Midbrain (tissue), 1 donor: ENCODE measurements around the gene ZNF536.
"Not testable (repeated sequence)": the region's sequence is repeated elsewhere in the genome, so short reads cannot be mapped to it uniquely, and the experiment has no call there.

Source experiments
- DNase-seq: peaks from one replicate; lab custom pipeline; 2025; lab: John Stamatoyannopoulos, UW

The ZNF536 gene

GRCh38 chr19:30482956-30483355 lies 110.8 kb downstream of the ZNF536 start:
- no peak for DNase-seq

GRCh38 chr19:30486250-30486649 lies 114.1 kb downstream of the ZNF536 start:
- not testable (repeated sequence) for DNase-seq

- no peak for DNase-seq
Observed at GRCh38 chr19:30487178-30487577, 115.0 kb downstream of the ZNF536 start.

- no peak for DNase-seq
Observed at GRCh38 chr19:30488191-30488590, 116.0 kb downstream of the ZNF536 start.

GRCh38 chr19:30490760-30491159 lies 118.6 kb downstream of the ZNF536 start:
- DNase-seq = no peak

GRCh38 chr19:30492586-30493270 lies 120.5 kb downstream of the ZNF536 start:
- DNase-seq = no peak

GRCh38 chr19:30497034-30497433 lies 124.8 kb downstream of the ZNF536 start:
- DNase-seq = no peak

GRCh38 chr19:30498085-30498484 lies 125.9 kb downstream of the ZNF536 start:
- not testable (repeated sequence) for DNase-seq

GRCh38 chr19:30498707-30499106 lies 126.5 kb downstream of the ZNF536 start:
- peak; percentile 50 for DNase-seq

- no peak for DNase-seq
Observed at GRCh38 chr19:30504272-30504671, 132.1 kb downstream of the ZNF536 start.

- DNase-seq = no peak
Observed at GRCh38 chr19:30512176-30513081, 140.2 kb downstream of the ZNF536 start.

- no peak for DNase-seq
Observed at GRCh38 chr19:30513082-30513411, 140.9 kb downstream of the ZNF536 start.

- no peak for DNase-seq
Observed at GRCh38 chr19:30516111-30516510, 143.9 kb downstream of the ZNF536 start.

- DNase-seq = no peak
Observed at GRCh38 chr19:30516531-30516930, 144.3 kb downstream of the ZNF536 start.

GRCh38 chr19:30518965-30519606 lies 146.9 kb downstream of the ZNF536 start:
- no peak for DNase-seq

- DNase-seq = no peak
Observed at GRCh38 chr19:30519607-30520205, 147.5 kb downstream of the ZNF536 start.

GRCh38 chr19:30520735-30521479 lies 148.7 kb downstream of the ZNF536 start:
- no peak for DNase-seq

GRCh38 chr19:30521937-30522336 lies 149.8 kb downstream of the ZNF536 start:
- no peak for DNase-seq

GRCh38 chr19:30522341-30522740 lies 150.2 kb downstream of the ZNF536 start:
- no peak for DNase-seq

- no peak for DNase-seq
Observed at GRCh38 chr19:30523791-30524190, 151.6 kb downstream of the ZNF536 start.

GRCh38 chr19:30525383-30525782 lies 153.2 kb downstream of the ZNF536 start:
- DNase-seq = no peak

- no peak for DNase-seq
Observed at GRCh38 chr19:30528919-30529318, 156.7 kb downstream of the ZNF536 start.
